ENCODE measurements around the gene MYT1.

GRCh38 chr20:64239449-64240242, 75.4 kb downstream of the MYT1 start:
- TF ChIP-seq, protein P1, sequence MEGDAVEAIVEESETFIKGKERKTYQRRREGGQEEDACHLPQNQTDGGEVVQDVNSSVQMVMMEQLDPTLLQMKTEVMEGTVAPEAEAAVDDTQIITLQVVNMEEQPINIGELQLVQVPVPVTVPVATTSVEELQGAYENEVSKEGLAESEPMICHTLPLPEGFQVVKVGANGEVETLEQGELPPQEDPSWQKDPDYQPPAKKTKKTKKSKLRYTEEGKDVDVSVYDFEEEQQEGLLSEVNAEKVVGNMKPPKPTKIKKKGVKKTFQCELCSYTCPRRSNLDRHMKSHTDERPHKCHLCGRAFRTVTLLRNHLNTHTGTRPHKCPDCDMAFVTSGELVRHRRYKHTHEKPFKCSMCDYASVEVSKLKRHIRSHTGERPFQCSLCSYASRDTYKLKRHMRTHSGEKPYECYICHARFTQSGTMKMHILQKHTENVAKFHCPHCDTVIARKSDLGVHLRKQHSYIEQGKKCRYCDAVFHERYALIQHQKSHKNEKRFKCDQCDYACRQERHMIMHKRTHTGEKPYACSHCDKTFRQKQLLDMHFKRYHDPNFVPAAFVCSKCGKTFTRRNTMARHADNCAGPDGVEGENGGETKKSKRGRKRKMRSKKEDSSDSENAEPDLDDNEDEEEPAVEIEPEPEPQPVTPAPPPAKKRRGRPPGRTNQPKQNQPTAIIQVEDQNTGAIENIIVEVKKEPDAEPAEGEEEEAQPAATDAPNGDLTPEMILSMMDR (IDR thresholded peaks at IDR 0.05): no peak
- no peak for TF ChIP-seq POLR2AphosphoS5 (IDR thresholded peaks at IDR 0.05; ENCODE audit: low read depth, low read length)
- TF ChIP-seq, protein P2, sequence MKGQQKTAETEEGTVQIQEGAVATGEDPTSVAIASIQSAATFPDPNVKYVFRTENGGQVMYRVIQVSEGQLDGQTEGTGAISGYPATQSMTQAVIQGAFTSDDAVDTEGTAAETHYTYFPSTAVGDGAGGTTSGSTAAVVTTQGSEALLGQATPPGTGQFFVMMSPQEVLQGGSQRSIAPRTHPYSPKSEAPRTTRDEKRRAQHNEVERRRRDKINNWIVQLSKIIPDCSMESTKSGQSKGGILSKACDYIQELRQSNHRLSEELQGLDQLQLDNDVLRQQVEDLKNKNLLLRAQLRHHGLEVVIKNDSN (IDR thresholded peaks at IDR 0.05; ENCODE audit: borderline replicate concordance, low read depth): no peak
- TF ChIP-seq GATA2 (CRISPR knock-in tag; IDR thresholded peaks at IDR 0.05): no peak
- TF ChIP-seq, protein P3, sequence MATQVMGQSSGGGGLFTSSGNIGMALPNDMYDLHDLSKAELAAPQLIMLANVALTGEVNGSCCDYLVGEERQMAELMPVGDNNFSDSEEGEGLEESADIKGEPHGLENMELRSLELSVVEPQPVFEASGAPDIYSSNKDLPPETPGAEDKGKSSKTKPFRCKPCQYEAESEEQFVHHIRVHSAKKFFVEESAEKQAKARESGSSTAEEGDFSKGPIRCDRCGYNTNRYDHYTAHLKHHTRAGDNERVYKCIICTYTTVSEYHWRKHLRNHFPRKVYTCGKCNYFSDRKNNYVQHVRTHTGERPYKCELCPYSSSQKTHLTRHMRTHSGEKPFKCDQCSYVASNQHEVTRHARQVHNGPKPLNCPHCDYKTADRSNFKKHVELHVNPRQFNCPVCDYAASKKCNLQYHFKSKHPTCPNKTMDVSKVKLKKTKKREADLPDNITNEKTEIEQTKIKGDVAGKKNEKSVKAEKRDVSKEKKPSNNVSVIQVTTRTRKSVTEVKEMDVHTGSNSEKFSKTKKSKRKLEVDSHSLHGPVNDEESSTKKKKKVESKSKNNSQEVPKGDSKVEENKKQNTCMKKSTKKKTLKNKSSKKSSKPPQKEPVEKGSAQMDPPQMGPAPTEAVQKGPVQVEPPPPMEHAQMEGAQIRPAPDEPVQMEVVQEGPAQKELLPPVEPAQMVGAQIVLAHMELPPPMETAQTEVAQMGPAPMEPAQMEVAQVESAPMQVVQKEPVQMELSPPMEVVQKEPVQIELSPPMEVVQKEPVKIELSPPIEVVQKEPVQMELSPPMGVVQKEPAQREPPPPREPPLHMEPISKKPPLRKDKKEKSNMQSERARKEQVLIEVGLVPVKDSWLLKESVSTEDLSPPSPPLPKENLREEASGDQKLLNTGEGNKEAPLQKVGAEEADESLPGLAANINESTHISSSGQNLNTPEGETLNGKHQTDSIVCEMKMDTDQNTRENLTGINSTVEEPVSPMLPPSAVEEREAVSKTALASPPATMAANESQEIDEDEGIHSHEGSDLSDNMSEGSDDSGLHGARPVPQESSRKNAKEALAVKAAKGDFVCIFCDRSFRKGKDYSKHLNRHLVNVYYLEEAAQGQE (IDR thresholded peaks at IDR 0.05; ENCODE audit: low read depth, low read length): no peak
- TF ChIP-seq, protein P4, sequence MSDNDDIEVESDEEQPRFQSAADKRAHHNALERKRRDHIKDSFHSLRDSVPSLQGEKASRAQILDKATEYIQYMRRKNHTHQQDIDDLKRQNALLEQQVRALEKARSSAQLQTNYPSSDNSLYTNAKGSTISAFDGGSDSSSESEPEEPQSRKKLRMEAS (IDR thresholded peaks at IDR 0.05; ENCODE audit: low read depth): no peak
- no peak for TF ChIP-seq TAF1 (IDR thresholded peaks at IDR 0.05; ENCODE audit: borderline replicate concordance, low read depth, low read length)
- TF ChIP-seq EP300 (IDR thresholded peaks at IDR 0.05; ENCODE audit: borderline replicate concordance in 1 of 2, low read depth in 1 of 2, low read length in 1 of 2): no peak
- no peak for TF ChIP-seq SMC3 (IDR thresholded peaks at IDR 0.05; ENCODE audit: low read depth, low read length)
- TF ChIP-seq SIN3A (IDR thresholded peaks at IDR 0.05; ENCODE audit: borderline replicate concordance, low read depth, low read length): no peak
- no peak for TF ChIP-seq RAD21 (IDR thresholded peaks at IDR 0.05; ENCODE audit: low read length)
- TF ChIP-seq FOXJ3 (CRISPR knock-in tag; IDR thresholded peaks at IDR 0.05): no peak
